Esophagus squamous epithelium (tissue), 4 donors: ENCODE data around the gene PLIN1.

Experiments
- CTCF ChIP-seq, 6 experiments: fragments of 450-650 bp in 4 of 6; fragments of 200-600 bp in 2 of 6; sonication (generic) in 2 of 6; IDR thresholded peaks; one replicate each; pipeline ENCODE4 v1.5.1; 2016 to 2019; ENCODE audit warnings: antibody characterized with exemption in 6 of 6, mild to moderate bottlenecking in 4 of 6, moderate library complexity in 4 of 6
- POLR2A ChIP-seq, 4 donors: fragments of 450-650 bp; IDR thresholded peaks; one replicate each; pipeline ENCODE4 v1.6.1; 2017; ENCODE audit warnings: antibody characterized with exemption in 4 of 4, mild to moderate bottlenecking in 4 of 4, moderate library complexity in 3 of 4

GRCh38 chr15:89649716-89650115, 29.5 kb downstream of the PLIN1 start:
- TF ChIP-seq CTCF (IDR thresholded peaks at IDR 0.05) (no peak), POLR2A (IDR thresholded peaks at IDR 0.05) (no peak)
